ENCODE measurements around the gene DHTKD1.

The DHTKD1 gene

DNA sequence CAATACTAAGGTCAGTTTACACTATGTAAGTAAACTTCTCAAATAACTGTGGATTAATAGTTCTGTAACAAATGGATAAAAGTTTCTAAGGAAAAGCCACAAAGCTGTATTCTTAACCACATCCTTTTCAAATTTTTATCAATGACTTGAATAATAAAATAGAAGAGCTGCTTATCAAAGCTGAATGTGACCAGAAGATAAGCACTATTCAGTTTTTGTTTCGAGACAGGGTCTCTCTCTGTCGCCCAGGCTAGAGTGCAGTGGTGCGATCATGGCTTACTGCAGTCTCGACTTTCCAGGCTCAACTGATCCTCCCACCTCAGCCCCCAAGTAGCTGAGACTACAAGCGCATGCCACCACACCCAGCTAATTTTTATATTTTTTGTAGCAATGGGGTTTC lies 43.2 kb upstream of the DHTKD1 start:
- TF ChIP-seq, protein P1, sequence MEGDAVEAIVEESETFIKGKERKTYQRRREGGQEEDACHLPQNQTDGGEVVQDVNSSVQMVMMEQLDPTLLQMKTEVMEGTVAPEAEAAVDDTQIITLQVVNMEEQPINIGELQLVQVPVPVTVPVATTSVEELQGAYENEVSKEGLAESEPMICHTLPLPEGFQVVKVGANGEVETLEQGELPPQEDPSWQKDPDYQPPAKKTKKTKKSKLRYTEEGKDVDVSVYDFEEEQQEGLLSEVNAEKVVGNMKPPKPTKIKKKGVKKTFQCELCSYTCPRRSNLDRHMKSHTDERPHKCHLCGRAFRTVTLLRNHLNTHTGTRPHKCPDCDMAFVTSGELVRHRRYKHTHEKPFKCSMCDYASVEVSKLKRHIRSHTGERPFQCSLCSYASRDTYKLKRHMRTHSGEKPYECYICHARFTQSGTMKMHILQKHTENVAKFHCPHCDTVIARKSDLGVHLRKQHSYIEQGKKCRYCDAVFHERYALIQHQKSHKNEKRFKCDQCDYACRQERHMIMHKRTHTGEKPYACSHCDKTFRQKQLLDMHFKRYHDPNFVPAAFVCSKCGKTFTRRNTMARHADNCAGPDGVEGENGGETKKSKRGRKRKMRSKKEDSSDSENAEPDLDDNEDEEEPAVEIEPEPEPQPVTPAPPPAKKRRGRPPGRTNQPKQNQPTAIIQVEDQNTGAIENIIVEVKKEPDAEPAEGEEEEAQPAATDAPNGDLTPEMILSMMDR (IDR thresholded peaks at IDR 0.05; ENCODE audit: poor library complexity, severe bottlenecking): no peak
- no peak for ATAC-seq (ENCODE audit: low read depth)
- Histone ChIP-seq H3K9me3 (ENCODE audit: severe bottlenecking) (no peaks in the 10 kb centered on the region), H3K4me1 (ENCODE audit: insufficient read depth, poor library complexity, severe bottlenecking) (no peaks in the 10 kb centered on the region), H3K27me3 (ENCODE audit: insufficient read depth, poor library complexity, severe bottlenecking) (no peaks in the 10 kb centered on the region), H3K36me3 (ENCODE audit: low read depth) (peaks cover 54% of the 10 kb centered on the region), H3K4me3 (ENCODE audit: severe bottlenecking) (no peak overlapping the region), H3K27ac (ENCODE audit: poor library complexity, severe bottlenecking) (no peak overlapping the region)
- no peak for DNase-seq (ENCODE audit: low spot score)

DNA sequence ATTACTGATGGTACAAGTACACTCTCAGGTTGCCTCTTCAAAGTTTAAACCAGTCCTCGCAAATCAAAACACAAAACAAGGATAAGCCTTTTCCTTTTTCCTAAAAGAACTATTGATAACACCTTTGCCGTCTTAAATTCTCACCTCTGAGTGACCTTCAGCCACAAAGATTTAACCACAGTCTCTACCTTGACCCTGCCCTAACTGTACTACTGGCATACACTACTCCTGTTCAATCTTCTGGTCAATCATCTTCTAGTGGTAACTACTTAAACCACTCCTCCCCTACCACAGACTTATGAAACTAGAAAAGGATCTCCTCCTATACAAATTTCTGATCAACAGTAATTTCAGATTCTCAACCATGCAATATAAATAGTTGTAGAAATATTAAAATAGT lies 41.2 kb upstream of the DHTKD1 start:
- TF ChIP-seq, protein P1 (IDR thresholded peaks at IDR 0.05; ENCODE audit: poor library complexity, severe bottlenecking): no peak
- Histone ChIP-seq H3K27me3 (ENCODE audit: insufficient read depth, poor library complexity, severe bottlenecking) (no peaks in the 10 kb centered on the region), H3K36me3 (ENCODE audit: low read depth) (peaks cover 60% of the 10 kb centered on the region), H3K4me1 (ENCODE audit: insufficient read depth, poor library complexity, severe bottlenecking) (no peaks in the 10 kb centered on the region), H3K4me3 (ENCODE audit: severe bottlenecking) (no peak overlapping the region), H3K9me3 (ENCODE audit: severe bottlenecking) (no peaks in the 10 kb centered on the region), H3K27ac (ENCODE audit: poor library complexity, severe bottlenecking) (no peak overlapping the region)
- DNase-seq (ENCODE audit: low spot score) (no peak), ATAC-seq (ENCODE audit: low read depth) (no peak)

- H3K4me1 ChIP-seq (ENCODE audit: insufficient read depth, poor library complexity, severe bottlenecking): no peaks in the 10 kb centered on the region
- H3K27me3 ChIP-seq (ENCODE audit: insufficient read depth, poor library complexity, severe bottlenecking): no peaks in the 10 kb centered on the region
- no peak overlapping the region for H3K27ac ChIP-seq (ENCODE audit: poor library complexity, severe bottlenecking)
- peaks cover 83% of the 10 kb centered on the region for H3K36me3 ChIP-seq (ENCODE audit: low read depth)
- H3K4me3 ChIP-seq (ENCODE audit: severe bottlenecking): no peak overlapping the region
- no peak for DNase-seq (ENCODE audit: low spot score)
- H3K9me3 ChIP-seq (ENCODE audit: severe bottlenecking): no peaks in the 10 kb centered on the region
- no peak for ATAC-seq (ENCODE audit: low read depth)
- TF ChIP-seq, protein P1 (IDR thresholded peaks at IDR 0.05; ENCODE audit: poor library complexity, severe bottlenecking): no peak
Measured at GRCh38 chr10:12031404-12031803, 37.4 kb upstream of the DHTKD1 start.

- no peak for DNase-seq (ENCODE audit: low spot score)
- TF ChIP-seq, protein P1 (IDR thresholded peaks at IDR 0.05; ENCODE audit: poor library complexity, severe bottlenecking): no peak
- no peak overlapping the region for H3K27ac ChIP-seq (ENCODE audit: poor library complexity, severe bottlenecking)
- no peaks in the 10 kb centered on the region for H3K27me3 ChIP-seq (ENCODE audit: insufficient read depth, poor library complexity, severe bottlenecking)
- no peak overlapping the region for H3K4me3 ChIP-seq (ENCODE audit: severe bottlenecking)
- peaks cover 51% of the 10 kb centered on the region for H3K36me3 ChIP-seq (ENCODE audit: low read depth)
- no peak for ATAC-seq (ENCODE audit: low read depth)
- peaks cover 8% of the 10 kb centered on the region for H3K4me1 ChIP-seq (ENCODE audit: insufficient read depth, poor library complexity, severe bottlenecking)
- H3K9me3 ChIP-seq (ENCODE audit: severe bottlenecking): no peaks in the 10 kb centered on the region
Measured at GRCh38 chr10:12036073-12036655, 32.6 kb upstream of the DHTKD1 start.

GRCh38 chr10:12041766-12042408 lies 26.9 kb upstream of the DHTKD1 start:
- TF ChIP-seq, protein P1 (IDR thresholded peaks at IDR 0.05; ENCODE audit: poor library complexity, severe bottlenecking): no peak
- ATAC-seq (ENCODE audit: low read depth) (peak; percentile 21), DNase-seq (ENCODE audit: low spot score) (no peak)
- H3K27me3 ChIP-seq (ENCODE audit: insufficient read depth, poor library complexity, severe bottlenecking): no peaks in the 10 kb centered on the region
- H3K27ac ChIP-seq (ENCODE audit: poor library complexity, severe bottlenecking): peak overlapping the region; percentile 70
- peaks cover 9% of the 10 kb centered on the region; the same call in 1 of the 2 replicates for H3K36me3 ChIP-seq (ENCODE audit: low read depth)
- no peaks in the 10 kb centered on the region for H3K9me3 ChIP-seq (ENCODE audit: severe bottlenecking)
- H3K4me1 ChIP-seq (ENCODE audit: insufficient read depth, poor library complexity, severe bottlenecking): peaks cover 15% of the 10 kb centered on the region
- peak overlapping the region; percentile 100 for H3K4me3 ChIP-seq (ENCODE audit: severe bottlenecking)

Measured in RWPE2 (cell line).